ENCODE measurements around the gene HBQ1.
"Not testable (repeated sequence)": the region's sequence is repeated elsewhere in the genome, so short reads cannot be mapped to it uniquely, and the experiment has no call there.

The HBQ1 gene

DNA sequence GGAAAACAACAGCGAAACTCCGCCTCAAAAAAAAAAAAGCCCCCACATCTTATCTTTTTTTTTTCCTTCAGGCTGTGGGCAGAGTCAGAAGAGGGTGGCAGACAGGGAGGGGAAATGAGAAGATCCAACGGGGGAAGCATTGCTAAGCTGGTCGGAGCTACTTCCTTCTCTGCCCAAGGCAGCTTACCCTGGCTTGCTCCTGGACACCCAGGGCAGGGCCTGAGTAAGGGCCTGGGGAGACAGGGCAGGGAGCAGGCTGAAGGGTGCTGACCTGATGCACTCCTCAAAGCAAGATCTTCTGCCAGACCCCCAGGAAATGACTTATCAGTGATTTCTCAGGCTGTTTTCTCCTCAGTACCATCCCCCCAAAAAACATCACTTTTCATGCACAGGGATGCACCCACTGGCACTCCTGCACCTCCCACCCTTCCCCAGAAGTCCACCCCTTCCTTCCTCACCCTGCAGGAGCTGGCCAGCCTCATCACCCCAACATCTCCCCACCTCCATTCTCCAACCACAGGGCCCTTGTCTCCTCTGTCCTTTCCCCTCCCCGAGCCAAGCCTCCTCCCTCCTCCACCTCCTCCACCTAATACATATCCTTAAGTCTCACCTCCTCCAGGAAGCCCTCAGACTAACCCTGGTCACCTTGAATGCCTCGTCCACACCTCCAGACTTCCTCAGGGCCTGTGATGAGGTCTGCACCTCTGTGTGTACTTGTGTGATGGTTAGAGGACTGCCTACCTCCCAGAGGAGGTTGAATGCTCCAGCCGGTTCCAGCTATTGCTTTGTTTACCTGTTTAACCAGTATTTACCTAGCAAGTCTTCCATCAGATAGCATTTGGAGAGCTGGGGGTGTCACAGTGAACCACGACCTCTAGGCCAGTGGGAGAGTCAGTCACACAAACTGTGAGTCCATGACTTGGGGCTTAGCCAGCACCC lies 5.0 kb upstream of the HBQ1 start:
- no peak for DNase-seq (ENCODE audit: low read depth)
- no peak for TF ChIP-seq CTCF (conservative IDR thresholded peaks at IDR 0.05; ENCODE audit: low read length)
- H3K4me3 ChIP-seq (ENCODE audit: low read length): no peak overlapping the region

DNA sequence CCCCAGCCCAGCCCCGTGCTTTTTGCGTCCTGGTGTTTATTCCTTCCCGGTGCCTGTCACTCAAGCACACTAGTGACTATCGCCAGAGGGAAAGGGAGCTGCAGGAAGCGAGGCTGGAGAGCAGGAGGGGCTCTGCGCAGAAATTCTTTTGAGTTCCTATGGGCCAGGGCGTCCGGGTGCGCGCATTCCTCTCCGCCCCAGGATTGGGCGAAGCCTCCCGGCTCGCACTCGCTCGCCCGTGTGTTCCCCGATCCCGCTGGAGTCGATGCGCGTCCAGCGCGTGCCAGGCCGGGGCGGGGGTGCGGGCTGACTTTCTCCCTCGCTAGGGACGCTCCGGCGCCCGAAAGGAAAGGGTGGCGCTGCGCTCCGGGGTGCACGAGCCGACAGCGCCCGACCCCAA lies 4.3 kb upstream of the HBQ1 start:
- not testable (repeated sequence) for H3K4me3 ChIP-seq (ENCODE audit: low read length); DNase-seq (ENCODE audit: low read depth)

DNA sequence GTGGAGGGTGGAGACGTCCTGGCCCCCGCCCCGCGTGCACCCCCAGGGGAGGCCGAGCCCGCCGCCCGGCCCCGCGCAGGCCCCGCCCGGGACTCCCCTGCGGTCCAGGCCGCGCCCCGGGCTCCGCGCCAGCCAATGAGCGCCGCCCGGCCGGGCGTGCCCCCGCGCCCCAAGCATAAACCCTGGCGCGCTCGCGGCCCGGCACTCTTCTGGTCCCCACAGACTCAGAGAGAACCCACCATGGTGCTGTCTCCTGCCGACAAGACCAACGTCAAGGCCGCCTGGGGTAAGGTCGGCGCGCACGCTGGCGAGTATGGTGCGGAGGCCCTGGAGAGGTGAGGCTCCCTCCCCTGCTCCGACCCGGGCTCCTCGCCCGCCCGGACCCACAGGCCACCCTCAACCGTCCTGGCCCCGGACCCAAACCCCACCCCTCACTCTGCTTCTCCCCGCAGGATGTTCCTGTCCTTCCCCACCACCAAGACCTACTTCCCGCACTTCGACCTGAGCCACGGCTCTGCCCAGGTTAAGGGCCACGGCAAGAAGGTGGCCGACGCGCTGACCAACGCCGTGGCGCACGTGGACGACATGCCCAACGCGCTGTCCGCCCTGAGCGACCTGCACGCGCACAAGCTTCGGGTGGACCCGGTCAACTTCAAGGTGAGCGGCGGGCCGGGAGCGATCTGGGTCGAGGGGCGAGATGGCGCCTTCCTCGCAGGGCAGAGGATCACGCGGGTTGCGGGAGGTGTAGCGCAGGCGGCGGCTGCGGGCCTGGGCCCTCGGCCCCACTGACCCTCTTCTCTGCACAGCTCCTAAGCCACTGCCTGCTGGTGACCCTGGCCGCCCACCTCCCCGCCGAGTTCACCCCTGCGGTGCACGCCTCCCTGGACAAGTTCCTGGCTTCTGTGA lies 3.5 kb upstream of the HBQ1 start, which contains the start of gene HBA1:
Gene HBA1, plus strand, starts transcription at position 204 of the 906 bp plus-strand sequence. Its CDS starts 37 bp downstream, at position 241.
- DNase-seq (ENCODE audit: low read depth); H3K4me3 ChIP-seq (ENCODE audit: low read length): not testable (repeated sequence)

GRCh38 chr16:177394-177822 lies 2.9 kb upstream of the HBQ1 start:
- DNase-seq (ENCODE audit: low read depth): no peak
- no peak overlapping the region for H3K4me3 ChIP-seq (ENCODE audit: low read length)
- no peak for TF ChIP-seq CTCF (conservative IDR thresholded peaks at IDR 0.05; ENCODE audit: low read length)

GRCh38 chr16:177981-178667 lies 2.1 kb upstream of the HBQ1 start:
- no peak for DNase-seq (ENCODE audit: low read depth)
- no peak for TF ChIP-seq CTCF (conservative IDR thresholded peaks at IDR 0.05; ENCODE audit: low read length)
- no peak overlapping the region for H3K4me3 ChIP-seq (ENCODE audit: low read length)

- TF ChIP-seq CTCF (conservative IDR thresholded peaks at IDR 0.05; ENCODE audit: low read length): no peak
- no peak overlapping the region for H3K4me3 ChIP-seq (ENCODE audit: low read length)
- DNase-seq (ENCODE audit: low read depth): no peak
Measured at GRCh38 chr16:178668-179015, 1.6 kb upstream of the HBQ1 start.

- no peak overlapping the region for H3K4me3 ChIP-seq (ENCODE audit: low read length)
- DNase-seq (ENCODE audit: low read depth): no peak
- TF ChIP-seq CTCF (conservative IDR thresholded peaks at IDR 0.05; ENCODE audit: low read length): no peak
Measured at GRCh38 chr16:179211-180092, 807 bp upstream of the HBQ1 start.
